Loucy (cell line): ENCODE data around the gene SLC22A23.

ENCODE experiments used
- H2AFZ ChIP-seq: fragments of 200-600 bp; sonication (generic); 2 replicates; pipeline ENCODE4 v1.6.0; 2016; ENCODE audit warnings: antibody characterized with exemption, mild to moderate bottlenecking, low read length, moderate library complexity
- H3F3A ChIP-seq: fragments of 200-600 bp; 2 replicates; pipeline ENCODE4 v1.6.0; 2016; ENCODE audit warnings: antibody characterized with exemption, low read depth, mild to moderate bottlenecking
- H3K27me3 ChIP-seq: fragments of 200-600 bp; sonication (generic); 2 replicates; pipeline ENCODE4 v1.6.1; 2014; ENCODE audit warnings: low read length, mild to moderate bottlenecking; ENCODE audit not compliant: insufficient read depth, poor library complexity, severe bottlenecking
- H3K36me3 ChIP-seq: fragments of 200-600 bp; sonication (generic); 2 replicates; pipeline ENCODE4 v1.6.1; 2016; ENCODE audit warnings: low read length; ENCODE audit not compliant: insufficient read depth
- H3K4me1 ChIP-seq: fragments of 200-600 bp; sonication (generic); 2 replicates; pipeline ENCODE4 v1.5.1; 2014; ENCODE audit warnings: low read length, mild to moderate bottlenecking; ENCODE audit not compliant: insufficient read depth, poor library complexity, severe bottlenecking
- H3K4me2 ChIP-seq: fragments of 200-600 bp; sonication (generic); 2 replicates; pipeline ENCODE4 v1.6.0; 2014; ENCODE audit warnings: antibody characterized with exemption, low read length, low read depth, mild to moderate bottlenecking; ENCODE audit not compliant: poor library complexity, severe bottlenecking
- H3K4me3 ChIP-seq: fragments of 200-600 bp; sonication (generic); 2 replicates; pipeline ENCODE4 v1.5.1; 2014; ENCODE audit warnings: low read length, mild to moderate bottlenecking, mixed read lengths; ENCODE audit not compliant: poor library complexity, severe bottlenecking
- H3K79me2 ChIP-seq: fragments of 200-600 bp; sonication (generic); 2 replicates; pipeline ENCODE4 v1.6.1; 2014; ENCODE audit warnings: low read length; ENCODE audit not compliant: insufficient read depth
- H3K9ac ChIP-seq: fragments of 200-600 bp; sonication (generic); 2 replicates; pipeline ENCODE4 v1.6.0; 2014; ENCODE audit warnings: mild to moderate bottlenecking, low read depth, low read length, moderate library complexity; ENCODE audit not compliant: poor library complexity, severe bottlenecking
- H3K9me2 ChIP-seq: fragments of 200-600 bp; sonication (generic); replicated peaks from 2 replicates; pipeline ENCODE4 v1.6.1; 2016; ENCODE audit warnings: low read depth, low read length, mixed read lengths
- H3K9me3 ChIP-seq: fragments of 200-600 bp; sonication (generic); 2 replicates; pipeline ENCODE4 v1.6.1; 2014; ENCODE audit warnings: mild to moderate bottlenecking, antibody characterized with exemption, low read length, low read depth; ENCODE audit not compliant: insufficient read depth
- H4K20me1 ChIP-seq: fragments of 200-600 bp; sonication (generic); 2 replicates; pipeline ENCODE4 v1.6.0; 2014; ENCODE audit warnings: antibody characterized with exemption, low read length, mild to moderate bottlenecking; ENCODE audit not compliant: insufficient read depth, poor library complexity, severe bottlenecking
- EZH2phosphoT487 ChIP-seq: fragments of 200-600 bp; IDR thresholded peaks from 2 replicates; pipeline ENCODE4 v1.6.1; 2018; ENCODE audit warnings: antibody characterized with exemption, mild to moderate bottlenecking, moderate library complexity, borderline replicate concordance
- TF ChIP-seq, protein P1 (sequence below): fragments of 200-600 bp; sonication (generic); conservative IDR thresholded peaks from 2 replicates; pipeline ENCODE4 v1.5.1; 2014; ENCODE audit warnings: mild to moderate bottlenecking, antibody characterized with exemption, low read length

Gene SLC22A23

DNA sequence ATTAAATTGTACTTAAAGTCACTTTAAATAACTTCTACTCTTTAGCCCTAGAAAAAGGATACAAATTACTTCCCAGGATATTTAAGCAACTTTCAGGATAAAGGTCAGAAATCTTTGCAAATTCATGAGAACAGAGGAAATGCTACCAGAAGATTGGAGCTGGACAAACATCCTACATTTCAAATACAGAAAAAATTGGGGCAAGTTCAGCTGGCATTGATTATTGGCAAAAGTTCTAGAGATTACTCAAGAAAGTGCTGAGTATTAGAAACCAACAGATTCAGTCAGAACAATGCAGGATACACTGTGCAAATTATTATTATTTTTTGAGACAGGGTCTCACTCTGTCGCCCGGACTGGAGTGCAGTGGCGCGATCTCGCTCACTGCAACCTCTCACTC is 6.0 kb downstream of the SLC22A23 start:
- TF ChIP-seq, protein P1, sequence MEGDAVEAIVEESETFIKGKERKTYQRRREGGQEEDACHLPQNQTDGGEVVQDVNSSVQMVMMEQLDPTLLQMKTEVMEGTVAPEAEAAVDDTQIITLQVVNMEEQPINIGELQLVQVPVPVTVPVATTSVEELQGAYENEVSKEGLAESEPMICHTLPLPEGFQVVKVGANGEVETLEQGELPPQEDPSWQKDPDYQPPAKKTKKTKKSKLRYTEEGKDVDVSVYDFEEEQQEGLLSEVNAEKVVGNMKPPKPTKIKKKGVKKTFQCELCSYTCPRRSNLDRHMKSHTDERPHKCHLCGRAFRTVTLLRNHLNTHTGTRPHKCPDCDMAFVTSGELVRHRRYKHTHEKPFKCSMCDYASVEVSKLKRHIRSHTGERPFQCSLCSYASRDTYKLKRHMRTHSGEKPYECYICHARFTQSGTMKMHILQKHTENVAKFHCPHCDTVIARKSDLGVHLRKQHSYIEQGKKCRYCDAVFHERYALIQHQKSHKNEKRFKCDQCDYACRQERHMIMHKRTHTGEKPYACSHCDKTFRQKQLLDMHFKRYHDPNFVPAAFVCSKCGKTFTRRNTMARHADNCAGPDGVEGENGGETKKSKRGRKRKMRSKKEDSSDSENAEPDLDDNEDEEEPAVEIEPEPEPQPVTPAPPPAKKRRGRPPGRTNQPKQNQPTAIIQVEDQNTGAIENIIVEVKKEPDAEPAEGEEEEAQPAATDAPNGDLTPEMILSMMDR = no peak
- no peak for TF ChIP-seq EZH2phosphoT487
- H3F3A ChIP-seq = no peaks in the 10 kb centered on the region
- no peaks in the 10 kb centered on the region for H3K36me3 ChIP-seq
- no peaks in the 10 kb centered on the region for H3K27me3 ChIP-seq
- no peaks in the 10 kb centered on the region for H3K9me3 ChIP-seq
- H3K9me2 ChIP-seq = no peaks in the 10 kb centered on the region
- no peak overlapping the region for H3K4me3 ChIP-seq
- H3K4me1 ChIP-seq = peaks cover 26% of the 10 kb centered on the region
- no peaks in the 10 kb centered on the region for H4K20me1 ChIP-seq
- H3K79me2 ChIP-seq = 0 out of 2 replicates have a peak, but pooled peaks cover 5% of the 10 kb centered on the region
- H2AFZ ChIP-seq = no peak overlapping the region
- no peak overlapping the region for H3K9ac ChIP-seq
- no peak overlapping the region for H3K4me2 ChIP-seq

DNA sequence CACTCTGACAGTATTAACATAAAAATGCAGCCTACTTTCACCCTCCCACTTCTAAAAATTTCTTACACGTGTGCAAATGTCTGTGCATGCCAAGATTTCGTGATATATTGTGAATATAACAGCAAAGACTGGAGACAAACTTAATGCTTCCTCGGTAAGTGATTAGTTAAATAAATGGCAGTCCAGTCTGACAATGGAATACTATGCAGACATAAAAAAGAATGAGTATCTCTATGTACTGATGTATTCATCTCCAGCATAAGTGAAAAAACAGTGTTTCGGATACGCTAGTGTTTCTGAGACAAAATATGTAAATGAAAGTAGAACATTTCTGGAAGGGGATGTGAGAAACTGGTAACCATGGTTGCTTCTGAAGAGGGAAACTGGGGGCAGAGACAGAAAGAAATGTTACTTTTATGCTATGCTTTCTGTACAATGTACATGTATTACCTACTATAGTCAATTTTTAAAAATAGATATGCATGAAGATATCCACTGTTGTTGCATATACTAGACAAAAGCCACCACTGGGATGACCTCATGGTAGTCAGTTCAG is 7.0 kb downstream of the SLC22A23 start:
- H3K9me2 ChIP-seq = no peaks in the 10 kb centered on the region
- peak overlapping the region; percentile 50 for H3K4me2 ChIP-seq
- TF ChIP-seq, protein P1 = no peak
- no peak for TF ChIP-seq EZH2phosphoT487
- no peaks in the 10 kb centered on the region for H3K9me3 ChIP-seq
- H3K9ac ChIP-seq = no peak overlapping the region
- H2AFZ ChIP-seq = no peak overlapping the region
- no peaks in the 10 kb centered on the region for H3K79me2 ChIP-seq
- no peak overlapping the region for H3K4me3 ChIP-seq
- no peaks in the 10 kb centered on the region for H3F3A ChIP-seq
- H3K4me1 ChIP-seq = peaks cover 26% of the 10 kb centered on the region
- no peaks in the 10 kb centered on the region for H3K36me3 ChIP-seq
- H4K20me1 ChIP-seq = no peaks in the 10 kb centered on the region
- H3K27me3 ChIP-seq = no peaks in the 10 kb centered on the region

DNA sequence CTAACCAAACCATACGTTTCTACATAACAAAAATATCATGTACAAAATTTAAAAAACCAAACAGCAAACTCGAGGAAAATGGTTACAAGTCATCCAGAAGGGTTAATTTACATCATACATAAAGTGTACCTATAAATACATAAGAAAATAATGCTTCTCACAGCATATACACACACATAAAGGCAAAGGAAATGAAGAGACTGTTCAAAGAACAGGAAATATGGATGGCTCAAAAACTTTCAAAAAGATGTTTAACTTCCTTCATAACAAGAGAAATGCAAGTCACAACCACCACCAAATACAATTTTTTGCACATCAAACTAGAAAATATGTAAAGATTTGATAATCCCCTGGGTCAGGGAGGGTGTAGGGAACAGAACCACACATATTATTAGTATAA is 7.5 kb downstream of the SLC22A23 start:
- H3K79me2 ChIP-seq = no peaks in the 10 kb centered on the region
- H3K9ac ChIP-seq = no peak overlapping the region
- H3K4me3 ChIP-seq = no peak overlapping the region
- peak overlapping the region; percentile 50 for H3K4me2 ChIP-seq
- no peaks in the 10 kb centered on the region for H3F3A ChIP-seq
- peaks cover 22% of the 10 kb centered on the region for H3K4me1 ChIP-seq
- H3K27me3 ChIP-seq = no peaks in the 10 kb centered on the region
- no peaks in the 10 kb centered on the region for H3K9me3 ChIP-seq
- no peaks in the 10 kb centered on the region for H3K9me2 ChIP-seq
- TF ChIP-seq, protein P1 = no peak
- no peak for TF ChIP-seq EZH2phosphoT487
- no peak overlapping the region for H2AFZ ChIP-seq
- H3K36me3 ChIP-seq = no peaks in the 10 kb centered on the region
- H4K20me1 ChIP-seq = no peaks in the 10 kb centered on the region
